Measurements from ENCODE around the gene COL13A1.

DNA sequence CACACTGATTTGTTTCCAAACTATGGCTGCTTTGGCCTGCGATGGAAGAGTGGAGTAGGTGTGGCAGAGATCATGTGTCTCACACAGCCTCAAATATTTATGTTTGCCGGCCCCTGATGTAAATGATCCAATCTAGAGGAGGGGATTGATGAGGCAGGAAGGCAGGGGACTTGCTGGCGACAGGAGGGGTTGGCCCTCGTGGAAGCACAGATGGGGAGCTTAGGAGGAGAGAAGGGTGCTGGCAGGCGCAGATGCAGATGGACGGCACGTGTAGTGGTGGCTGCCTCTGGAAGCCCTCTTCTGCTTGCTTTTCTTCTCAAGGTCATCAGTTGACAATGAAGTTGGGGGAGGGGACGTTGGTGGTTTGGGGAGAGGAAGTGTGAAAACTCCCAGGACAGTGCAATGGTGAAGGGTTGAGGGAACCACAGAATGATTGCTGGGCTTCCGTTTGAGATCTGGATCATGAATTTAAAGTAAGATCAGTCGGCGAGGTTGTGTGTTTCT, 15.4 kb downstream of the COL13A1 start:
- TF ChIP-seq POLR2A (IDR thresholded peaks at IDR 0.05), result no peak
- TF ChIP-seq, protein P1, sequence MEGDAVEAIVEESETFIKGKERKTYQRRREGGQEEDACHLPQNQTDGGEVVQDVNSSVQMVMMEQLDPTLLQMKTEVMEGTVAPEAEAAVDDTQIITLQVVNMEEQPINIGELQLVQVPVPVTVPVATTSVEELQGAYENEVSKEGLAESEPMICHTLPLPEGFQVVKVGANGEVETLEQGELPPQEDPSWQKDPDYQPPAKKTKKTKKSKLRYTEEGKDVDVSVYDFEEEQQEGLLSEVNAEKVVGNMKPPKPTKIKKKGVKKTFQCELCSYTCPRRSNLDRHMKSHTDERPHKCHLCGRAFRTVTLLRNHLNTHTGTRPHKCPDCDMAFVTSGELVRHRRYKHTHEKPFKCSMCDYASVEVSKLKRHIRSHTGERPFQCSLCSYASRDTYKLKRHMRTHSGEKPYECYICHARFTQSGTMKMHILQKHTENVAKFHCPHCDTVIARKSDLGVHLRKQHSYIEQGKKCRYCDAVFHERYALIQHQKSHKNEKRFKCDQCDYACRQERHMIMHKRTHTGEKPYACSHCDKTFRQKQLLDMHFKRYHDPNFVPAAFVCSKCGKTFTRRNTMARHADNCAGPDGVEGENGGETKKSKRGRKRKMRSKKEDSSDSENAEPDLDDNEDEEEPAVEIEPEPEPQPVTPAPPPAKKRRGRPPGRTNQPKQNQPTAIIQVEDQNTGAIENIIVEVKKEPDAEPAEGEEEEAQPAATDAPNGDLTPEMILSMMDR (IDR thresholded peaks at IDR 0.05 in 4 of 5, conservative IDR thresholded peaks at IDR 0.05 in 1 of 5), result no peak
